Thymus (tissue), 14 donors: ENCODE results near the gene KRTAP4-2. TPM values are rescaled to one million over a fixed set of nuclear protein-coding genes. Genes with fewer than 3 reads are reported as not detected.
A peak's percentile ranks its signal among the peaks of the same experiment; 100 is the strongest.
"Not testable (repeated sequence)": the region's sequence is repeated elsewhere in the genome, so short reads cannot be mapped to it uniquely, and the experiment has no call there.

ENCODE experiments used
- DNase-seq, 9 donors: peaks; one replicate each; pipeline ENCODE4 v3.0.0-alpha.2; 2013; ENCODE audit warnings: low spot score in 9 of 9, low read depth in 6 of 9, missing footprints in 1 of 9
- H3K27ac ChIP-seq, 2 donors: one replicate each; pipeline ENCODE4 v1.5.1; 2013; ENCODE audit warnings: control low read depth in 1 of 2, low read depth in 1 of 2, low read length in 1 of 2, mild to moderate bottlenecking in 1 of 2, moderate library complexity in 1 of 2
- H3K27me3 ChIP-seq, 2 donors: one replicate each; pipeline ENCODE4 v1.5.1; 2013; ENCODE audit warnings: low read length in 1 of 2; ENCODE audit not compliant: control insufficient read depth in 2 of 2, insufficient read depth in 1 of 2
- H3K36me3 ChIP-seq, 2 donors: one replicate each; pipeline ENCODE4 v1.5.1; 2013; ENCODE audit warnings: low read length in 1 of 2, mild to moderate bottlenecking in 1 of 2, moderate library complexity in 1 of 2; ENCODE audit not compliant: control insufficient read depth in 2 of 2, insufficient read depth in 2 of 2
- H3K4me1 ChIP-seq, 2 donors: one replicate each; pipeline ENCODE4 v1.5.1; 2013; ENCODE audit warnings: low read length in 2 of 2; ENCODE audit not compliant: control insufficient read depth in 2 of 2, insufficient read depth in 2 of 2
- H3K4me3 ChIP-seq, 2 donors: one replicate each; pipeline ENCODE4 v1.5.1; 2013; ENCODE audit warnings: low read length in 2 of 2, control low read depth in 1 of 2, mild to moderate bottlenecking in 1 of 2
- H3K9me3 ChIP-seq, 2 donors: one replicate each; pipeline ENCODE4 v1.5.1; 2013; ENCODE audit warnings: low read length in 1 of 2, mild to moderate bottlenecking in 1 of 2; ENCODE audit not compliant: control insufficient read depth in 2 of 2, insufficient read depth in 1 of 2
- WGBS: extraction: QIAGEN DNeasy Blood & Tissue Kit; methylation state at CpG from one replicate; pipeline ENCODE4 v1.1.7; 2013; 5-methylcytosine and 5-hydroxymethylcytosine counted together
- long read RNA-seq, 10 donors: transcript quantifications; one replicate each; lab custom pipeline, GENCODE V29; 2026
- polyA plus RNA-seq: library from polyadenylated mRNA; stranded (reverse); fragments of 200-250 nt; gene quantifications from one replicate; pipeline ENCODE4 v1.2.3, GENCODE V29; 2013
- total RNA-seq: library from RNA; stranded (reverse); fragments of 120-200 nt; gene quantifications from one replicate; pipeline ENCODE4 v1.2.4, GENCODE V29; 2013
- donor health status: healthy.

KRTAP4-2 gene
- total RNA-seq (not detected), polyA plus RNA-seq (not detected)
- long read RNA-seq, donor 1: 0 reads
- long read RNA-seq, donor 2: 0 reads
- long read RNA-seq, donor 3: 0 reads
- long read RNA-seq, donor 4: 0 reads
- long read RNA-seq, donor 5: 0 reads
- long read RNA-seq, donor 6: 0 reads
- long read RNA-seq, donor 7: 0 reads
- long read RNA-seq, donor 8: 0 reads
- long read RNA-seq, donor 9: 0 reads
- long read RNA-seq, donor 10: 0 reads

GRCh38 chr17:41177727-41178271 is at the start of gene KRTAP4-2:
Gene KRTAP4-2 (minus strand): TSS chr17:41178221. CDS start chr17:41178164, 57 bp downstream.
- no peak within 1 kb of the TSS for H3K27ac ChIP-seq
- 96% methylated on average over 7 of the region's 7 CpGs for WGBS
- DNase-seq: no peak
- H3K36me3 ChIP-seq: no peaks in the 10 kb centered on the region
- H3K4me1 ChIP-seq: no peaks in the 10 kb centered on the region
- peaks cover 0 to 4% of the 10 kb centered on the region in 2 donors for H3K27me3 ChIP-seq
- no peak within 1 kb of the TSS for H3K4me3 ChIP-seq
- no peaks in the 10 kb centered on the region for H3K9me3 ChIP-seq

GRCh38 chr17:41226598-41227095 is 48.6 kb upstream of the KRTAP4-2 start, which contains the start of gene KRTAP9-2:
Gene KRTAP9-2 (plus strand): TSS chr17:41226648. CDS start chr17:41226655, 7 bp downstream.
- DNase-seq, H3K9me3 ChIP-seq, H3K27ac ChIP-seq, H3K4me1 ChIP-seq, H3K4me3 ChIP-seq, H3K36me3 ChIP-seq, H3K27me3 ChIP-seq: not testable (repeated sequence)
- WGBS: 71% methylated on average over 3 of the region's 4 CpGs

- no peak overlapping the region for H3K27ac ChIP-seq
- WGBS: 96% methylated on average over 6 of the region's 6 CpGs
Observed at GRCh38 chr17:41226051-41226450, 48.0 kb upstream of the KRTAP4-2 start.

GRCh38 chr17:41223821-41224220 is 45.8 kb upstream of the KRTAP4-2 start:
- H3K4me1 ChIP-seq: no peaks in the 10 kb centered on the region
- no peaks in the 10 kb centered on the region for H3K27me3 ChIP-seq
- 84% methylated on average over 2 of the region's 2 CpGs for WGBS
- no peak for DNase-seq
- no peaks in the 10 kb centered on the region for H3K9me3 ChIP-seq
- H3K36me3 ChIP-seq: no peaks in the 10 kb centered on the region
- H3K4me3 ChIP-seq: no peak overlapping the region
- no peak overlapping the region for H3K27ac ChIP-seq

More at GRCh38 chr17:41226051-41226450, 48.0 kb upstream of the KRTAP4-2 start:
- Histone ChIP-seq H3K36me3 (no peaks in the 10 kb centered on the region), H3K4me1 (no peaks in the 10 kb centered on the region), H3K9me3 (no peaks in the 10 kb centered on the region), H3K27me3 (no peaks in the 10 kb centered on the region), H3K4me3 (no peak overlapping the region)
- DNase-seq: no peak

GRCh38 chr17:41215681-41216080 is 37.7 kb upstream of the KRTAP4-2 start:
- Histone ChIP-seq H3K9me3 (no peaks in the 10 kb centered on the region), H3K36me3 (no peaks in the 10 kb centered on the region), H3K4me3 (no peak overlapping the region), H3K27me3 (no peaks in the 10 kb centered on the region), H3K27ac (no peak overlapping the region), H3K4me1 (no peaks in the 10 kb centered on the region)
- 85% methylated on average over 1 of the region's 1 CpG for WGBS
- no peak for DNase-seq

- H3K27me3 ChIP-seq: no peaks in the 10 kb centered on the region
- H3K9me3 ChIP-seq: no peaks in the 10 kb centered on the region
- H3K27ac ChIP-seq: no peak overlapping the region
- WGBS: 91% methylated on average over 7 of the region's 7 CpGs
- H3K4me1 ChIP-seq: no peaks in the 10 kb centered on the region
- H3K36me3 ChIP-seq: no peaks in the 10 kb centered on the region
- DNase-seq: no peak
- no peak overlapping the region for H3K4me3 ChIP-seq
Observed at GRCh38 chr17:41212524-41213169, 34.6 kb upstream of the KRTAP4-2 start.

- Histone ChIP-seq H3K27me3 (no peaks in the 10 kb centered on the region), H3K4me1 (no peaks in the 10 kb centered on the region), H3K4me3 (no peak overlapping the region), H3K9me3 (no peaks in the 10 kb centered on the region), H3K27ac (no peak overlapping the region), H3K36me3 (no peaks in the 10 kb centered on the region)
- peak in 1 of 9 donors; percentile 2 for DNase-seq
- 73% methylated on average over 1 of the region's 1 CpG for WGBS
Observed at GRCh38 chr17:41211845-41212466, 33.9 kb upstream of the KRTAP4-2 start.

- DNase-seq: no peak
- H3K4me1 ChIP-seq: no peaks in the 10 kb centered on the region
- WGBS: 74% methylated on average over 5 of the region's 5 CpGs
- no peaks in the 10 kb centered on the region for H3K9me3 ChIP-seq
- no peak overlapping the region for H3K27ac ChIP-seq
- H3K36me3 ChIP-seq: no peaks in the 10 kb centered on the region
- H3K27me3 ChIP-seq: no peaks in the 10 kb centered on the region
- no peak overlapping the region for H3K4me3 ChIP-seq
Observed at GRCh38 chr17:41199421-41200078, 21.5 kb upstream of the KRTAP4-2 start.
